Thoracic aorta (tissue), 2 donors: ENCODE data around the gene LRP8. TPM values are rescaled to one million over a fixed set of nuclear protein-coding genes. Genes with fewer than 3 reads are reported as not detected.
A peak's percentile ranks its signal among the peaks of the same experiment; 100 is the strongest.

Source experiments
- ATAC-seq: fragments of 150-250 bp; one replicate; pipeline ENCODE4 v1.8.0; 2017; ENCODE audit warnings: low read depth; ENCODE audit not compliant: insufficient number of reproducible peaks, low FRiP score
- DNase-seq: peaks from one replicate; pipeline ENCODE4 v3.0.0-alpha.2; 2020; ENCODE audit warnings: low spot score
- H3K27ac ChIP-seq, 2 donors: fragments of 200-600 bp; sonication (generic); 1 replicate in 1 of 2; 2 replicates in 1 of 2; pipeline ENCODE4 v1.5.1; 2016; ENCODE audit warnings: mild to moderate bottlenecking in 2 of 2, moderate library complexity in 2 of 2
- H3K27me3 ChIP-seq: fragments of 200-600 bp; sonication (generic); replicated peaks from 2 replicates; pipeline ENCODE4 v1.6.0; 2016; ENCODE audit warnings: mild to moderate bottlenecking; ENCODE audit not compliant: insufficient read depth
- H3K36me3 ChIP-seq: fragments of 200-600 bp; sonication (generic); one replicate; pipeline ENCODE4 v1.5.1; 2016
- H3K4me1 ChIP-seq, 2 donors: fragments of 200-600 bp; sonication (generic); 1 replicate in 1 of 2; 2 replicates in 1 of 2; pipeline versions ENCODE4 v1.5.1 to v1.6.0; 2016; ENCODE audit warnings: low read depth in 2 of 2, mild to moderate bottlenecking in 1 of 2; ENCODE audit not compliant: control insufficient read depth in 1 of 2
- H3K4me3 ChIP-seq: fragments of 200-600 bp; sonication (generic); 2 replicates; pipeline ENCODE4 v1.5.1; 2016; ENCODE audit warnings: mild to moderate bottlenecking
- H3K9me3 ChIP-seq: fragments of 200-600 bp; sonication (generic); 2 replicates; pipeline ENCODE4 v1.5.1; 2016
- CTCF ChIP-seq: fragments of 200-600 bp; sonication (generic); IDR thresholded peaks from one replicate; pipeline ENCODE4 v1.5.1; 2019; ENCODE audit warnings: antibody characterized with exemption
- total RNA-seq, 2 donors: library from RNA; depleted of rRNA; stranded (reverse); fragments of >200 nt; gene quantifications; one replicate each; pipeline versions ENCODE4 v1.1.0 to v1.2.3, GENCODE V29; 2016

LRP8 gene
- total RNA-seq, 2 donors from 2014 or later, result 14.1 to 24.1 TPM

- ATAC-seq (peak; percentile 93), DNase-seq (peak; percentile 79)
- Histone ChIP-seq H3K4me1 (peaks cover 3 to 17% of the 10 kb centered on the region in 2 donors), H3K4me3 (peak within 1 kb of the TSS; percentile 91), H3K36me3 (no peaks in the 10 kb centered on the region), H3K9me3 (no peaks in the 10 kb centered on the region), H3K27ac (peak within 1 kb of the TSS; percentile 88 to 97), H3K27me3 (no peaks in the 10 kb centered on the region)
- TF ChIP-seq CTCF, result no peak
Observed at GRCh38 chr1:53220171-53220961, 107.5 kb downstream of the LRP8 start, which contains the start of gene CZIB. Gene CZIB (minus strand): TSS chr1:53220634. CDS start chr1:53220575, 59 bp downstream.

GRCh38 chr1:53219711-53220110 lies 108.2 kb downstream of the LRP8 start:
- ATAC-seq, result no peak
- peaks cover 3 to 17% of the 10 kb centered on the region in 2 donors for H3K4me1 ChIP-seq
- peak overlapping the region; percentile 91 for H3K4me3 ChIP-seq
- no peak for TF ChIP-seq CTCF
- H3K9me3 ChIP-seq, result no peaks in the 10 kb centered on the region
- H3K36me3 ChIP-seq, result no peaks in the 10 kb centered on the region
- DNase-seq, result no peak
- no peaks in the 10 kb centered on the region for H3K27me3 ChIP-seq
- peak overlapping the region; percentile 88 to 97 for H3K27ac ChIP-seq

DNA sequence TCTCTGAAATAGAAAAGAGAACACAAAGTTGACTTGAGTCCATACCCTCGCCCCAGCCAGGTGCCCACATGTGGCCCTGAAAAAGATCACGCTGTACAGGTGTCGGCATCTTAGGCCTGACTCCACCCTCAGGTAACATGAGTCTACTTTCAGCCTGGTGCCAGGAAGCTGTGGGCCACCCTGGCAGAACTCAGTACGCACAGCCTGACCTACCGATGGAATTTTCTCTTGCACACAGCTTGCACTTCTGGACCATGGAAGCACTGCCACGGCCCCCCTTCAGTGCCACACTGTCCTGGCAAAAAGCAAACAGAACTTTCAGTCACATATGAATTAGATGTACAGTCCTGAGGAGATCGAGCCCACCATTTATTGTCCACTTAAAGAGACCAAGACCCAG lies 109.7 kb downstream of the LRP8 start:
- Histone ChIP-seq H3K4me3 (no peak overlapping the region), H3K27ac (no peak overlapping the region), H3K27me3 (no peaks in the 10 kb centered on the region), H3K9me3 (no peaks in the 10 kb centered on the region), H3K4me1 (peaks cover 3 to 17% of the 10 kb centered on the region in 2 donors), H3K36me3 (peaks cover 14% of the 10 kb centered on the region)
- TF ChIP-seq CTCF, result no peak
- DNase-seq, result no peak
- ATAC-seq, result no peak

DNA sequence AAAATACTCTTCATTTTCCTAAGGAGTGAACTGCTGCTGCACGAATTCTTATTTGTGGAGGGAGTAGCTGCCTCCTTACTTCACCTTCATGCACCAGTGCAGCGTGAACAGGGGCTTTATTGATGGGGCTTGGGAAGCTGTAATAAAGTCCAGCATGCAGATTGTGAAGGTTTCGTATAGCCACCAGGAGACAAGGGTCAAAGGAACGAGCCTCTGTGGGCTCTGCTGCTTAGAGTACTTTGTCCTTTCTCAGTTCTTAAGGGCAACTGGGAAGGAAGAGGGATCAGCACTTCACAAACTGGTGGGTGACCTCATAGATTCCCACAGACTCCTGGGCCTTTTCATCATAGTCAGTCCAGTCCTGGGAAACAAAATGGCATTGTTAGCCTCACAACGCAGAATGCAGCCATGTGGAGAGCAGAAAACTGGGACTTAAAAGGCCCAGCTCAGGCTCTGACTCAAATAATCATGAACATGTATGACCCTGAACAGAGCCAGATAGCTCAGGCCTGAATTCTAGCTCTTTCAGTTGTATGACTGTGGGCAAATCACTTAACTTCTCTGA lies 113.4 kb downstream of the LRP8 start:
- ATAC-seq, result no peak

More for the DNA sequence above, 113.4 kb downstream of the LRP8 start:
- Histone ChIP-seq H3K4me1 (peaks cover 1 to 8% of the 10 kb centered on the region in 2 donors), H3K27ac (no peak overlapping the region), H3K27me3 (no peaks in the 10 kb centered on the region), H3K4me3 (no peak overlapping the region), H3K36me3 (peaks cover 48% of the 10 kb centered on the region), H3K9me3 (no peaks in the 10 kb centered on the region)
- no peak for DNase-seq
- TF ChIP-seq CTCF, result no peak
